DND-41 (cell line): Measurements from ENCODE around the gene RASGRF1.

ENCODE experiments used
- CTCF ChIP-seq: IDR thresholded peaks from 2 replicates; pipeline ENCODE4 v1.5.1; 2012; ENCODE audit warnings: borderline replicate concordance, low read length, moderate library complexity, mild to moderate bottlenecking; ENCODE audit not compliant: poor library complexity, severe bottlenecking; ENCODE audit errors: extremely low read depth
- EZH2 ChIP-seq: IDR thresholded peaks from 3 replicates; pipeline ENCODE4 v1.6.1; 2012; ENCODE audit warnings: borderline replicate concordance, low read depth, mild to moderate bottlenecking, moderate library complexity, low read length, inconsistent platforms; ENCODE audit not compliant: severe bottlenecking

- TF ChIP-seq EZH2 (no peak), CTCF (no peak)
Measured at GRCh38 chr15:79092382-79092781, 1.8 kb upstream of the RASGRF1 start.
